HCT116 (cell line): ENCODE measurements around the gene FBXO31.

Experiments used
- EZH2 ChIP-seq: fragments of 200-600 bp; sonication (generic); IDR thresholded peaks from 2 replicates; pipeline ENCODE4 v1.6.1; 2017; ENCODE audit warnings: antibody characterized with exemption, mixed run types
- EZH2phosphoT487 ChIP-seq: fragments of 200-600 bp; IDR thresholded peaks from 2 replicates; pipeline ENCODE4 v1.6.1; 2018; ENCODE audit warnings: antibody characterized with exemption, borderline replicate concordance
- POLR2A ChIP-seq: IDR thresholded peaks from 2 replicates; pipeline ENCODE4 v1.7.0; 2011; ENCODE audit warnings: borderline replicate concordance; ENCODE audit not compliant: insufficient read depth, insufficient read length; ENCODE audit errors: extremely low read depth
- POLR2AphosphoS5 ChIP-seq: IDR thresholded peaks from 2 replicates; pipeline ENCODE4 v1.6.1; 2011; ENCODE audit warnings: mild to moderate bottlenecking, low read depth, low read length, moderate library complexity
- RAD21 ChIP-seq: IDR thresholded peaks from 2 replicates; pipeline ENCODE4 v1.6.1; 2012; ENCODE audit warnings: low read depth, mild to moderate bottlenecking
- REST ChIP-seq: IDR thresholded peaks from 2 replicates; pipeline ENCODE4 v1.6.1; 2012; ENCODE audit warnings: low read depth
- SIN3A ChIP-seq: IDR thresholded peaks from 2 replicates; pipeline ENCODE4 v1.6.1; 2012; ENCODE audit warnings: low read depth
- TF ChIP-seq, protein P1 (sequence below), 3 experiments: fragments of 200-600 bp in 1 of 3; sonication (generic) in 1 of 3; IDR thresholded peaks in 2 of 3; conservative IDR thresholded peaks in 1 of 3; 2 replicates each; pipeline ENCODE4 v1.5.1; 2012 to 2017; ENCODE audit warnings: low read depth in 2 of 3, low read length in 2 of 3, antibody characterized with exemption in 1 of 3, borderline replicate concordance in 1 of 3, control low read depth in 1 of 3, mild to moderate bottlenecking in 1 of 3, mixed read lengths in 1 of 3, mixed run types in 1 of 3, moderate library complexity in 1 of 3; ENCODE audit not compliant: insufficient read depth in 1 of 3

- TF ChIP-seq, protein P1, sequence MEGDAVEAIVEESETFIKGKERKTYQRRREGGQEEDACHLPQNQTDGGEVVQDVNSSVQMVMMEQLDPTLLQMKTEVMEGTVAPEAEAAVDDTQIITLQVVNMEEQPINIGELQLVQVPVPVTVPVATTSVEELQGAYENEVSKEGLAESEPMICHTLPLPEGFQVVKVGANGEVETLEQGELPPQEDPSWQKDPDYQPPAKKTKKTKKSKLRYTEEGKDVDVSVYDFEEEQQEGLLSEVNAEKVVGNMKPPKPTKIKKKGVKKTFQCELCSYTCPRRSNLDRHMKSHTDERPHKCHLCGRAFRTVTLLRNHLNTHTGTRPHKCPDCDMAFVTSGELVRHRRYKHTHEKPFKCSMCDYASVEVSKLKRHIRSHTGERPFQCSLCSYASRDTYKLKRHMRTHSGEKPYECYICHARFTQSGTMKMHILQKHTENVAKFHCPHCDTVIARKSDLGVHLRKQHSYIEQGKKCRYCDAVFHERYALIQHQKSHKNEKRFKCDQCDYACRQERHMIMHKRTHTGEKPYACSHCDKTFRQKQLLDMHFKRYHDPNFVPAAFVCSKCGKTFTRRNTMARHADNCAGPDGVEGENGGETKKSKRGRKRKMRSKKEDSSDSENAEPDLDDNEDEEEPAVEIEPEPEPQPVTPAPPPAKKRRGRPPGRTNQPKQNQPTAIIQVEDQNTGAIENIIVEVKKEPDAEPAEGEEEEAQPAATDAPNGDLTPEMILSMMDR (IDR thresholded peaks at IDR 0.05 in 2 of 3, conservative IDR thresholded peaks at IDR 0.05 in 1 of 3; ENCODE audit: borderline replicate concordance in 1 of 3, insufficient read depth in 1 of 3, low read depth in 2 of 3, low read length in 2 of 3) = no peak
- TF ChIP-seq POLR2A (no peak), EZH2 (no peak), REST (no peak), EZH2phosphoT487 (no peak), RAD21 (no peak), POLR2AphosphoS5 (no peak), SIN3A (no peak)
These were observed 42.4 kb upstream of the FBXO31 start for GRCh38 chr16:87425941-87426340.
